HG03571 (cell line): Measurements from ENCODE around the gene CHD9.
A peak's percentile ranks its signal among the peaks of the same experiment; 100 is the strongest.

Source experiments
- ATAC-seq: cut with Tn5 transposase; IDR thresholded peaks from one replicate; pipeline ENCODE4 v1.9.1; 2021; ENCODE audit not compliant: unreplicated experiment

CHD9 gene

GRCh38 chr16:53191413-53191812, 136.6 kb downstream of the CHD9 start:
- ATAC-seq: no peak

GRCh38 chr16:53198933-53199332, 144.1 kb downstream of the CHD9 start:
- ATAC-seq: no peak

- no peak for ATAC-seq
Observed at GRCh38 chr16:53201900-53202299, 147.1 kb downstream of the CHD9 start.

GRCh38 chr16:53202398-53202797, 147.6 kb downstream of the CHD9 start:
- no peak for ATAC-seq

- peak; percentile 77 for ATAC-seq
Observed at GRCh38 chr16:53207810-53208752, 153.3 kb downstream of the CHD9 start.

GRCh38 chr16:53209429-53209828, 154.6 kb downstream of the CHD9 start:
- no peak for ATAC-seq

GRCh38 chr16:53209877-53210276, 155.1 kb downstream of the CHD9 start:
- no peak for ATAC-seq

- no peak for ATAC-seq
Observed at GRCh38 chr16:53211253-53211652, 156.5 kb downstream of the CHD9 start.

- no peak for ATAC-seq
Observed at GRCh38 chr16:53212893-53213223, 158.1 kb downstream of the CHD9 start.

GRCh38 chr16:53213542-53213941, 158.8 kb downstream of the CHD9 start:
- ATAC-seq: no peak

- no peak for ATAC-seq
Observed at GRCh38 chr16:53216798-53217197, 162.0 kb downstream of the CHD9 start.

- ATAC-seq: no peak
Observed at GRCh38 chr16:53219371-53219770, 164.6 kb downstream of the CHD9 start.

GRCh38 chr16:53219795-53220454, 165.1 kb downstream of the CHD9 start:
- no peak for ATAC-seq

- ATAC-seq: no peak
Observed at GRCh38 chr16:53220585-53220984, 165.8 kb downstream of the CHD9 start.

GRCh38 chr16:53224951-53225533, 170.3 kb downstream of the CHD9 start:
- ATAC-seq: no peak

- ATAC-seq: no peak
Observed at GRCh38 chr16:53232826-53233529, 178.2 kb downstream of the CHD9 start.

- ATAC-seq: no peak
Observed at GRCh38 chr16:53234836-53235235, 180.0 kb downstream of the CHD9 start.

GRCh38 chr16:53235851-53236250, 181.1 kb downstream of the CHD9 start:
- ATAC-seq: no peak

GRCh38 chr16:53249331-53249730, 194.5 kb downstream of the CHD9 start:
- no peak for ATAC-seq

- no peak for ATAC-seq
Observed at GRCh38 chr16:53257001-53257400, 202.2 kb downstream of the CHD9 start.

- ATAC-seq: no peak
Observed at GRCh38 chr16:53258809-53259208, 204.0 kb downstream of the CHD9 start.
